HL-60 (cell line): ENCODE measurements around the gene TBX21.
"Not testable (repeated sequence)": the region's sequence is repeated elsewhere in the genome, so short reads cannot be mapped to it uniquely, and the experiment has no call there.

ENCODE experiments used
- DNase-seq, 2 experiments: peaks; one replicate each; pipeline ENCODE4 v3.0.0-alpha.2; 2010 to 2020; ENCODE audit warnings: low read depth in 1 of 2, low spot score in 1 of 2
- H3K27ac ChIP-seq: fragments of 250-450 bp; sonication (Bioruptor Pico); replicated peaks from 2 replicates; pipeline ENCODE4 v1.5.1; 2020; ENCODE audit warnings: mild to moderate bottlenecking, moderate library complexity
- H3K27me3 ChIP-seq: fragments of 250-450 bp; sonication (Bioruptor Pico); 2 replicates; pipeline ENCODE4 v1.5.1; 2021; ENCODE audit warnings: mild to moderate bottlenecking, moderate library complexity; ENCODE audit not compliant: insufficient read depth, poor library complexity, severe bottlenecking
- H3K4me3 ChIP-seq: replicated peaks from 2 replicates; pipeline ENCODE4 v1.5.1; 2011; ENCODE audit warnings: mild to moderate bottlenecking, control low read depth, low read length; ENCODE audit not compliant: insufficient read depth
- CTCF ChIP-seq: IDR thresholded peaks from one replicate; pipeline ENCODE4 v1.5.1; 2011; ENCODE audit warnings: low read length, control low read depth, inconsistent platforms; ENCODE audit not compliant: insufficient read depth
- GABPA ChIP-seq: IDR thresholded peaks from 2 replicates; pipeline ENCODE4 v1.6.1; 2012; ENCODE audit warnings: low read depth
- POLR2AphosphoS5 ChIP-seq: IDR thresholded peaks from 2 replicates; pipeline ENCODE4 v1.6.1; 2012; ENCODE audit warnings: low read depth
- SPI1 ChIP-seq: IDR thresholded peaks from 2 replicates; pipeline ENCODE4 v1.6.1; 2012; ENCODE audit warnings: low read depth, mild to moderate bottlenecking, borderline replicate concordance
- TF ChIP-seq, protein P1 (sequence below): IDR thresholded peaks from 2 replicates; pipeline ENCODE4 v1.6.1; 2012; ENCODE audit warnings: low read depth; ENCODE audit not compliant: insufficient replicate concordance

The TBX21 gene

GRCh38 chr17:47739150-47739549 lies 6.1 kb downstream of the TBX21 start:
- no peak for DNase-seq
- H3K27me3 ChIP-seq, result peaks cover 25% of the 10 kb centered on the region
- no peak overlapping the region for H3K4me3 ChIP-seq
- TF ChIP-seq SPI1, result no peak
- TF ChIP-seq, protein P1, sequence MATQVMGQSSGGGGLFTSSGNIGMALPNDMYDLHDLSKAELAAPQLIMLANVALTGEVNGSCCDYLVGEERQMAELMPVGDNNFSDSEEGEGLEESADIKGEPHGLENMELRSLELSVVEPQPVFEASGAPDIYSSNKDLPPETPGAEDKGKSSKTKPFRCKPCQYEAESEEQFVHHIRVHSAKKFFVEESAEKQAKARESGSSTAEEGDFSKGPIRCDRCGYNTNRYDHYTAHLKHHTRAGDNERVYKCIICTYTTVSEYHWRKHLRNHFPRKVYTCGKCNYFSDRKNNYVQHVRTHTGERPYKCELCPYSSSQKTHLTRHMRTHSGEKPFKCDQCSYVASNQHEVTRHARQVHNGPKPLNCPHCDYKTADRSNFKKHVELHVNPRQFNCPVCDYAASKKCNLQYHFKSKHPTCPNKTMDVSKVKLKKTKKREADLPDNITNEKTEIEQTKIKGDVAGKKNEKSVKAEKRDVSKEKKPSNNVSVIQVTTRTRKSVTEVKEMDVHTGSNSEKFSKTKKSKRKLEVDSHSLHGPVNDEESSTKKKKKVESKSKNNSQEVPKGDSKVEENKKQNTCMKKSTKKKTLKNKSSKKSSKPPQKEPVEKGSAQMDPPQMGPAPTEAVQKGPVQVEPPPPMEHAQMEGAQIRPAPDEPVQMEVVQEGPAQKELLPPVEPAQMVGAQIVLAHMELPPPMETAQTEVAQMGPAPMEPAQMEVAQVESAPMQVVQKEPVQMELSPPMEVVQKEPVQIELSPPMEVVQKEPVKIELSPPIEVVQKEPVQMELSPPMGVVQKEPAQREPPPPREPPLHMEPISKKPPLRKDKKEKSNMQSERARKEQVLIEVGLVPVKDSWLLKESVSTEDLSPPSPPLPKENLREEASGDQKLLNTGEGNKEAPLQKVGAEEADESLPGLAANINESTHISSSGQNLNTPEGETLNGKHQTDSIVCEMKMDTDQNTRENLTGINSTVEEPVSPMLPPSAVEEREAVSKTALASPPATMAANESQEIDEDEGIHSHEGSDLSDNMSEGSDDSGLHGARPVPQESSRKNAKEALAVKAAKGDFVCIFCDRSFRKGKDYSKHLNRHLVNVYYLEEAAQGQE, result no peak
- TF ChIP-seq GABPA, result no peak
- no peak for TF ChIP-seq POLR2AphosphoS5
- no peak for TF ChIP-seq CTCF
- no peak overlapping the region for H3K27ac ChIP-seq

DNA sequence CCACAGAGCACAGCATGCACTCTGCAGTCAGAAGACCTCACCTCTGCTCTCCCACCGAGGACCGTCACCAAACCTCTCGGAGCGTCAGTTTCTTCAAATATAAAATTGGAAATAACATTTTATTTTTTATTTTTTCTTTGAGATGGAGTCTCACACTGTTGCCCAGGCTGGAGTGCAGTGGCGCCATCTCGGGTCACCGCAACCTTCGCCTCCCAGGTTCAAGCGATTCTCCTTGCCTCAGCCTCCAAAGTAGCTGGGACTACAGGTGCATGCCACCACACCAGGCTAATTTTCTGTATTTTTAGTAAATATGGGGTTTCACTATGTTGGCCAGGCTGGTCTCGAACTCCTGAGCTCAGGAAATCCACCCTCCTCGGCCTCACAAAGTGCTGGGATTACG lies 6.9 kb downstream of the TBX21 start:
- H3K27ac ChIP-seq, DNase-seq, H3K4me3 ChIP-seq: not testable (repeated sequence)
- H3K27me3 ChIP-seq, result peaks cover 28% of the 10 kb centered on the region

GRCh38 chr17:47741109-47741792 lies 8.2 kb downstream of the TBX21 start:
- H3K27ac ChIP-seq, result no peak overlapping the region
- TF ChIP-seq CTCF (no peak), POLR2AphosphoS5 (no peak), GABPA (no peak), SPI1 (no peak)
- TF ChIP-seq, protein P1, result no peak
- no peak for DNase-seq
- H3K27me3 ChIP-seq, result peaks cover 36% of the 10 kb centered on the region
- no peak overlapping the region for H3K4me3 ChIP-seq

DNA sequence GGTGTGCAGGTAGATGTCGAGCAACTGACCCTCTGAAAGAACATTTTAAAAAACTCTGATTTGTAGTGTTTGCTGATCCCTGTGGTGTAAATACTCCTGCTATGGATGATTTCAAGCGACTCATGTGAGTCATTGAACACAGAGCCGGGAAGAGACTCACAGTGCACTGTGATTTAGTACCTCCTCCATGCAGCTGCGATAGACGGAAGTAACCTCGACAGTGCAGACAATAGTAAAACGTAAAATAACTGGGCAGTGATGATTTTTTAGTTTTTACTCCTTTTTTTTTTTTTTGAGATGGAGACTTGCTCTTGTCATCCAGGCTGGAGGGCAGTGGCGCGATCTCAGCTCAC lies 8.7 kb downstream of the TBX21 start:
- no peak overlapping the region for H3K4me3 ChIP-seq
- H3K27me3 ChIP-seq, result peaks cover 36% of the 10 kb centered on the region
- H3K27ac ChIP-seq, result no peak overlapping the region
- DNase-seq, result no peak
- TF ChIP-seq SPI1, result no peak
